ENCODE data around the gene GRIN3B. TPM values are rescaled to one million over a fixed set of nuclear protein-coding genes. Genes with fewer than 3 reads are reported as not detected.
A peak's percentile ranks its signal among the peaks of the same experiment; 100 is the strongest.

GRIN3B gene
- total and polyA plus RNA-seq, 9 of the 15 experiments (the other 6 are each of a cell fraction or from before 2014, with no cell fraction given): 0.06 to 0.95 (median 0.19) TPM; not detected in 6

GRCh38 chr19:1028062-1028926 lies 28.1 kb downstream of the GRIN3B start (continued):
- TF ChIP-seq ZNF143 (CRISPR knock-in tag; IDR thresholded peaks at IDR 0.05) (no peak), PCBP1 (IDR thresholded peaks at IDR 0.05; ENCODE audit: low read depth, low read length, poor library complexity, severe bottlenecking) (peak; percentile 34), ZBTB49 (CRISPR knock-in tag; IDR thresholded peaks at IDR 0.05; ENCODE audit: borderline replicate concordance) (no peak), MITF (IDR thresholded peaks at IDR 0.05) (no peak), NFATC3 (IDR thresholded peaks at IDR 0.05) (no peak), ZBTB11 (CRISPR knock-in tag; IDR thresholded peaks at IDR 0.05) (peak in 1 of 3 experiments; percentile 90; a peak in 2 of 6 replicates), NRF1 (conservative IDR thresholded peaks at IDR 0.05 in 1 of 2, IDR thresholded peaks at IDR 0.05 in 1 of 2) (0 out of 4 replicates have a peak, but pooled peaks of 1 of the 2 experiments have one; percentile 17), CBX3 (IDR thresholded peaks at IDR 0.05; ENCODE audit: borderline replicate concordance in 1 of 2, low read length in 2 of 2) (no peak), NR1H2 (CRISPR knock-in tag; IDR thresholded peaks at IDR 0.05) (no peak), ZNF79 (CRISPR knock-in tag; IDR thresholded peaks at IDR 0.05; ENCODE audit: low read depth) (no peak), TRIM24 (IDR thresholded peaks at IDR 0.05) (no peak), NFE2L1 (tag; IDR thresholded peaks at IDR 0.05; ENCODE audit: borderline replicate concordance, low read depth) (no peak)
- TF ChIP-seq, protein P1, sequence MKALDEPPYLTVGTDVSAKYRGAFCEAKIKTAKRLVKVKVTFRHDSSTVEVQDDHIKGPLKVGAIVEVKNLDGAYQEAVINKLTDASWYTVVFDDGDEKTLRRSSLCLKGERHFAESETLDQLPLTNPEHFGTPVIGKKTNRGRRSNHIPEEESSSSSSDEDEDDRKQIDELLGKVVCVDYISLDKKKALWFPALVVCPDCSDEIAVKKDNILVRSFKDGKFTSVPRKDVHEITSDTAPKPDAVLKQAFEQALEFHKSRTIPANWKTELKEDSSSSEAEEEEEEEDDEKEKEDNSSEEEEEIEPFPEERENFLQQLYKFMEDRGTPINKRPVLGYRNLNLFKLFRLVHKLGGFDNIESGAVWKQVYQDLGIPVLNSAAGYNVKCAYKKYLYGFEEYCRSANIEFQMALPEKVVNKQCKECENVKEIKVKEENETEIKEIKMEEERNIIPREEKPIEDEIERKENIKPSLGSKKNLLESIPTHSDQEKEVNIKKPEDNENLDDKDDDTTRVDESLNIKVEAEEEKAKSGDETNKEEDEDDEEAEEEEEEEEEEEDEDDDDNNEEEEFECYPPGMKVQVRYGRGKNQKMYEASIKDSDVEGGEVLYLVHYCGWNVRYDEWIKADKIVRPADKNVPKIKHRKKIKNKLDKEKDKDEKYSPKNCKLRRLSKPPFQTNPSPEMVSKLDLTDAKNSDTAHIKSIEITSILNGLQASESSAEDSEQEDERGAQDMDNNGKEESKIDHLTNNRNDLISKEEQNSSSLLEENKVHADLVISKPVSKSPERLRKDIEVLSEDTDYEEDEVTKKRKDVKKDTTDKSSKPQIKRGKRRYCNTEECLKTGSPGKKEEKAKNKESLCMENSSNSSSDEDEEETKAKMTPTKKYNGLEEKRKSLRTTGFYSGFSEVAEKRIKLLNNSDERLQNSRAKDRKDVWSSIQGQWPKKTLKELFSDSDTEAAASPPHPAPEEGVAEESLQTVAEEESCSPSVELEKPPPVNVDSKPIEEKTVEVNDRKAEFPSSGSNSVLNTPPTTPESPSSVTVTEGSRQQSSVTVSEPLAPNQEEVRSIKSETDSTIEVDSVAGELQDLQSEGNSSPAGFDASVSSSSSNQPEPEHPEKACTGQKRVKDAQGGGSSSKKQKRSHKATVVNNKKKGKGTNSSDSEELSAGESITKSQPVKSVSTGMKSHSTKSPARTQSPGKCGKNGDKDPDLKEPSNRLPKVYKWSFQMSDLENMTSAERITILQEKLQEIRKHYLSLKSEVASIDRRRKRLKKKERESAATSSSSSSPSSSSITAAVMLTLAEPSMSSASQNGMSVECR (CRISPR knock-in tag; IDR thresholded peaks at IDR 0.05): peak; percentile 35; the same call in 1 of the 2 replicates

Data from K562 (cell line).